HG03571 (cell line): ENCODE measurements around the gene HIF1A.

Experiments used
- ATAC-seq: cut with Tn5 transposase; IDR thresholded peaks from one replicate; pipeline ENCODE4 v1.9.1; 2021; ENCODE audit not compliant: unreplicated experiment

Gene HIF1A

DNA sequence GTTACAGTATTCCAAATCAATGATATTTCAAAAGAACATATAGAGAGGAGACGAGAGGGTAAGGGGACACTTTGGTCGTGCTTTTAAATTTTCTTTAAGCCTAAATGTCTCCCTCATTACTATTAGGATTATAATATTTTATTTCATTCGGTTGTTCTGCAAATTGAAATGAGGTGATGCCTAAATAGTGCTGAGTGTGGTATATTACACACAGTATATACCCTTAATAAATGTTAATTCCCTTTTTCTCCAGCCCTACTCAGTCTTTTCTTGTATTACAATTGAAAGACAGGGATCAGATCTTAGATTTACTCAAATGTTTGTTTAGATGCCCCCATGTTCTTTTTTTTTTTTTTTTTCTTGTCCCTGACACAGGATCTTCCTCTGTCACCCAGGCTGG is 74.6 kb downstream of the HIF1A start:
- ATAC-seq: no peak

DNA sequence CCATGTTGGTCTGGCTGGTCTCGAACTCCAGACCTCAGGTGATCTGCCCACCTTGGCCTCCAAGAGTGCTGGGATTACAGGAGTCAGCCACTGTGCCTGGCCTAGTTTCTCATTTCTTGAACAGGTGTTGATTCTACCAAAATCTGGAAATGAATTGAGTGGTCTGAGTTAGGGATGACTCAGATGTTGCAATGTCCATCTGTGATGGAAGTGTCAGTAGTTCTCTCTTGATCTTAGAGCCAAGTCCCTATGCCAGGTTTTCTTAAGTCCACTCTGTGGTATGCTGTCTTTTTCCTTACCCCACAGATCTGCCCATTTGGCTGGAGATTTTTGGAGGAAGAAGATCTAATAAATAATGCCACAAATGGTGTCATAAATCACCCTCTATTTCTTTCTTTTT is 79.5 kb downstream of the HIF1A start:
- ATAC-seq: no peak

DNA sequence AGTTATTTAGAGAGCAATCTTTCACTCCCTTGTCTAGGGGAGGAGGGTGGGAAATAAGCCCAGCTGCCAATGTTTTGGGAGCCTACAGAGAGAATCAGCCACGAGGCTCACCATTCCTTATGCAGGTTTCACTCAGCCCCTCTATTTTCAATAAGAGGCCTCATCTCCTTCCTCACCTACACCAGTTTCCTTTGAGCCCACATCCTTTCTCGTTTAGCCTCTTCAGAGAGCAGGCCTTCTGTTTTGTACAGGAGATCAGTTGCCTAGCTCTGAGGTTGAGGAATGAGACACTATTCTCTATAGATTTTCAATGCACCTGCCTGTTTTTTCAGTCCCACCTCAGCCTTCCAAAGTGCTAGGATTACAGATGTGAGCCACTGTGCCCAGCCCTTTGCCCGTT is 84.8 kb downstream of the HIF1A start:
- no peak for ATAC-seq

DNA sequence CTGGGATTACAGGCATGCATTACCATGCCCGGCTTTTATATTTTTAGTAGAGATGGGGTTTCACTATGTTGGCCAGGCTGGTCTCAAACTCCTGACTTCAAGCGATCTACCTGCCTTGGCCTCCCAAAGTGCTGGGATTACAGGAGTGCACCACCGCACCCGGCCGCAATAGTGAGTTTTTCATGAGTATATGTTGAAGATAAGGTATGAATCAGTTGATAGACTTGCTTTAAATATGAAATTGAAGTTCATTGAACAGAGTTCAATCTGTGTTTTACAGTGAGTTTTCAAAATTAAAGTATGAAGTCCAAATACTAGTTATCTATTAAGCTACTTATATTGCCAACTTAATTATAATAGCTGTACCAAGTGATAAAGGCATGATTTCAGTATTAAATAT is 102.0 kb downstream of the HIF1A start:
- ATAC-seq: no peak
